Esophagus muscularis mucosa (tissue), 4 donors: ENCODE data around the gene UBA5. TPM values are rescaled to one million over a fixed set of nuclear protein-coding genes. Genes with fewer than 3 reads are reported as not detected.

Experiments used
- DNase-seq: peaks from one replicate; pipeline ENCODE4 v3.0.0-alpha.2; 2017; ENCODE audit errors: extremely low spot score
- H3K27ac ChIP-seq, 4 donors: fragments of 200-600 bp; sonication (generic); replicated peaks in 1 of 4; 1 replicate in 3 of 4; 2 replicates in 1 of 4; pipeline ENCODE4 v1.5.1; 2016 to 2019; ENCODE audit warnings: mild to moderate bottlenecking in 1 of 4
- H3K27me3 ChIP-seq, 4 donors: fragments of 200-600 bp; sonication (generic); one replicate each; pipeline versions ENCODE4 v1.5.1 to v1.6.0; 2016 to 2019
- H3K36me3 ChIP-seq, 4 donors: fragments of 200-600 bp; sonication (generic); one replicate each; pipeline ENCODE4 v1.5.1; 2016 to 2019
- H3K4me1 ChIP-seq, 4 donors: fragments of 200-600 bp; sonication (generic); one replicate each; pipeline ENCODE4 v1.5.1; 2016 to 2019
- H3K4me3 ChIP-seq, 4 donors: fragments of 200-600 bp; sonication (generic); 1 replicate in 2 of 4; 2 replicates in 2 of 4; pipeline ENCODE4 v1.5.1; 2016 to 2019; ENCODE audit warnings: mild to moderate bottlenecking in 4 of 4, moderate library complexity in 1 of 4
- H3K9me3 ChIP-seq, 4 donors: fragments of 200-600 bp; sonication (generic); 1 replicate in 3 of 4; 2 replicates in 1 of 4; pipeline ENCODE4 v1.5.1; 2016 to 2019
- CTCF ChIP-seq, 3 experiments: fragments of 200-600 bp in 2 of 3; fragments of 450-650 bp in 1 of 3; sonication (generic) in 2 of 3; IDR thresholded peaks; one replicate each; pipeline ENCODE4 v1.5.1; 2017 to 2019; ENCODE audit warnings: antibody characterized with exemption in 3 of 3, mild to moderate bottlenecking in 2 of 3, moderate library complexity in 1 of 3
- EP300 ChIP-seq: sonication (generic); formaldehyde crosslinking; IDR thresholded peaks from one replicate; pipeline ENCODE4 v1.6.1; 2017; ENCODE audit warnings: antibody characterized with exemption
- POLR2A ChIP-seq: fragments of 450-650 bp; IDR thresholded peaks from one replicate; pipeline ENCODE4 v1.6.1; 2017; ENCODE audit warnings: antibody characterized with exemption, moderate library complexity, mild to moderate bottlenecking, low read depth
- POLR2AphosphoS5 ChIP-seq, 2 donors: sonication (generic); formaldehyde crosslinking; IDR thresholded peaks; one replicate each; pipeline ENCODE4 v1.6.1; 2017; ENCODE audit warnings: antibody characterized with exemption in 2 of 2
- WGBS: methylation state at CpG from one replicate; pipeline ENCODE4 v1.1.5; 2018; 5-methylcytosine and 5-hydroxymethylcytosine counted together
- intact Hi-C: fragments of 100-400 bp; cut with DNase I; formaldehyde crosslinking; loops from one replicate; pipeline ENCODE4 v1.15.1; 2023
- total RNA-seq, 4 donors: library from RNA; depleted of rRNA; stranded (reverse); fragments of >200 nt; gene quantifications; one replicate each; pipeline versions ENCODE4 v1.1.0 to v1.2.1, GENCODE V29; 2016

The UBA5 gene
- total RNA-seq, 4 donors from 2014 or later = 23.7 to 42.2 (median 31.7) TPM

GRCh38 chr3:132722165-132723023 is 62.3 kb downstream of the UBA5 start, which contains the start of gene NPHP3:
Gene NPHP3, minus strand, starts transcription at chr3:132722409. Its CDS starts 54 bp downstream, at chr3:132722355.
- DNase-seq = peak; percentile 100
- Histone ChIP-seq H3K27ac (peak within 1 kb of the TSS; percentile 92 to 99 (median 98)), H3K9me3 (no peaks in the 10 kb centered on the region), H3K4me1 (peaks cover 24 to 51% (median 49%) of the 10 kb centered on the region in 4 donors), H3K4me3 (peak within 1 kb of the TSS; percentile 76 to 99 (median 93)), H3K27me3 (no peaks in the 10 kb centered on the region), H3K36me3 (peaks cover 5 to 15% (median 9%) of the 10 kb centered on the region in 4 donors)
- intact Hi-C loops = loop anchor here (5.0 to 10.0 kb wide), 3 partner anchors 60 to 1082 kb away; partner anchors contain the start of genes CDV3, SRPRB and UBA5
- WGBS = 3% methylated on average over 12 of the region's 96 CpGs
- TF ChIP-seq POLR2A = peak; percentile 61
- no peak for TF ChIP-seq CTCF (IDR thresholded peaks at IDR 0.05)
- peak; percentile 94 for TF ChIP-seq POLR2AphosphoS5 (IDR thresholded peaks at IDR 0.05)
- TF ChIP-seq EP300 = no peak

- no peaks in the 10 kb centered on the region for H3K9me3 ChIP-seq
- TF ChIP-seq POLR2AphosphoS5 (IDR thresholded peaks at IDR 0.05) (peak in 1 of 2 donors; percentile 63), POLR2A (no peak)
- H3K4me3 ChIP-seq = peak overlapping the region; percentile 63 to 74 (median 67)
- peaks cover 5 to 6% (median 5%) of the 10 kb centered on the region in 4 donors for H3K36me3 ChIP-seq
- peaks cover 24 to 50% (median 47%) of the 10 kb centered on the region in 4 donors for H3K4me1 ChIP-seq
- H3K27ac ChIP-seq = peak overlapping the region; percentile 79 to 84 (median 83)
- intact Hi-C loops = loop anchor here (5.0 to 10.0 kb wide), 3 partner anchors 61 to 1082 kb away; partner anchors contain the start of genes CDV3, SRPRB and UBA5
- no peaks in the 10 kb centered on the region for H3K27me3 ChIP-seq
- no peak for DNase-seq
- WGBS = 20% methylated on average over 11 of the region's 19 CpGs
Observed at GRCh38 chr3:132723024-132723950, 63.2 kb downstream of the UBA5 start.

- Histone ChIP-seq H3K27ac (no peak overlapping the region), H3K27me3 (no peaks in the 10 kb centered on the region), H3K4me1 (peaks cover 6 to 25% (median 16%) of the 10 kb centered on the region in 4 donors), H3K36me3 (no peaks in the 10 kb centered on the region), H3K4me3 (no peak overlapping the region), H3K9me3 (no peaks in the 10 kb centered on the region)
- WGBS = 13% methylated on average over 2 of the region's 2 CpGs
- DNase-seq = no peak
- TF ChIP-seq POLR2AphosphoS5 (IDR thresholded peaks at IDR 0.05) (no peak), CTCF (IDR thresholded peaks at IDR 0.05) (peak; percentile 80 to 90 (median 83))
- intact Hi-C loops = loop anchor here (10.0 kb wide), 2 partner anchors 848 to 1078 kb away; partner anchors contain the start of genes CDV3 and SRPRB
Observed at GRCh38 chr3:132726341-132726823, 66.3 kb downstream of the UBA5 start.

Other genes starting within 250 kb of the UBA5 start
- 10 to 100 TPM; 43.1 to 52.4 (median 48.8) TPM for gene DNAJC13, start 242.8 kb upstream of the UBA5 start, total RNA-seq
- 1 to 10 TPM in 1 of 4 donors, under 1 TPM in 3; 0.42 to 2.2 (median 0.84) TPM for gene ACKR4, start 63.1 kb upstream of the UBA5 start, total RNA-seq
- 10 to 100 TPM; 14.1 to 26.6 (median 17.2) TPM for gene ACAD11, start 520 bp upstream of the UBA5 start, total RNA-seq
- gene NPHP3, start 62.1 kb downstream of the UBA5 start, total RNA-seq = 10 to 100 TPM; 22.7 to 31.1 (median 26.4) TPM